Astrocyte (in vitro differentiated cells and primary cell): ENCODE results near the gene P3H4.

ENCODE experiments used
- EZH2 ChIP-seq: IDR thresholded peaks from 2 replicates; pipeline ENCODE4 v1.6.1; 2012; ENCODE audit warnings: mild to moderate bottlenecking, low read length, inconsistent platforms; ENCODE audit not compliant: insufficient read depth
- TF ChIP-seq, protein P1 (sequence below): IDR thresholded peaks from 2 replicates; pipeline ENCODE4 v1.5.1; 2011; ENCODE audit warnings: low read depth, mild to moderate bottlenecking, inconsistent platforms, low read length, moderate library complexity; ENCODE audit not compliant: insufficient read depth

DNA sequence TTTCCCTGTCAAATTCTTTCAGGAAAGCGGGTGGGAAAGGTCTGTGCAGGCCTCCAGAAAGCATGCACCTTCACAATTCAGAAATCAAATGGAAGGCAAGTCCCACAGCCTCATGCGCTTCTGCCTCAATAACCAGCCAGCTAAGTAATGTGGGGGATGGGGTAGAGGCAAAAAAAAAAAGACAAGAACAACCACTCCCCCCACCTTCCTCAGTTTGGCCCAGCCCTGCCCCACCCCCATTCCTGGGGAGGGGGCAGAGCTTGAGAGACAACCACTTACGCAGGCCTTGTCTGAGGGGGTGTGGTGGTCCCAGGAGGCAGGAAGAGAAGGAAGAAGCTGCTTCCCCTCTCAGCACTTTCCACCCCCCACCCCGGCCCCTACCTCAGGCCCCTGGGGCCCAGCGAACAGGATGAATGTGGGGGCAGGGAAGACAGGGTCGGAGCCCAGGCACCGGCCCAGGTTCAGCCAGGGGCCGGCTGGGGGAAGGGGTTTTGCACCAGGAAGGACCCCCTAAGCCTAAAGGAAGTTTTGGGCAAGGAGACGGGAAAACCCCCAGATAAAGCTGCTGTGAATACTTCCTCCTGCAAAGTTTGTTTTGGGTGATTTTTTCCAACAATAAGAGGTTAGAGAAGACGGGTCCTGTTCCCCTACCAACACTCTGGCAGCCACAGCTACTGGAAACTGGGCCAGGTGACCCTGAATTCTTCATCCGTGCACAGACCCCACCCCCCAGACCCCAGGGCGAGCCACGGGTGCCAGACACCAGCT is 26.5 kb downstream of the P3H4 start:
- TF ChIP-seq, protein P1, sequence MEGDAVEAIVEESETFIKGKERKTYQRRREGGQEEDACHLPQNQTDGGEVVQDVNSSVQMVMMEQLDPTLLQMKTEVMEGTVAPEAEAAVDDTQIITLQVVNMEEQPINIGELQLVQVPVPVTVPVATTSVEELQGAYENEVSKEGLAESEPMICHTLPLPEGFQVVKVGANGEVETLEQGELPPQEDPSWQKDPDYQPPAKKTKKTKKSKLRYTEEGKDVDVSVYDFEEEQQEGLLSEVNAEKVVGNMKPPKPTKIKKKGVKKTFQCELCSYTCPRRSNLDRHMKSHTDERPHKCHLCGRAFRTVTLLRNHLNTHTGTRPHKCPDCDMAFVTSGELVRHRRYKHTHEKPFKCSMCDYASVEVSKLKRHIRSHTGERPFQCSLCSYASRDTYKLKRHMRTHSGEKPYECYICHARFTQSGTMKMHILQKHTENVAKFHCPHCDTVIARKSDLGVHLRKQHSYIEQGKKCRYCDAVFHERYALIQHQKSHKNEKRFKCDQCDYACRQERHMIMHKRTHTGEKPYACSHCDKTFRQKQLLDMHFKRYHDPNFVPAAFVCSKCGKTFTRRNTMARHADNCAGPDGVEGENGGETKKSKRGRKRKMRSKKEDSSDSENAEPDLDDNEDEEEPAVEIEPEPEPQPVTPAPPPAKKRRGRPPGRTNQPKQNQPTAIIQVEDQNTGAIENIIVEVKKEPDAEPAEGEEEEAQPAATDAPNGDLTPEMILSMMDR: no peak
- TF ChIP-seq EZH2: no peak
